Embryonic facial prominence (tissue), 1 donor: ENCODE data around the gene SLC25A38.

Source experiments
- DNase-seq: peaks from one replicate; pipeline ENCODE4 v3.0.0-alpha.2; 2016; ENCODE audit errors: extremely low spot score

The SLC25A38 gene

GRCh38 chr3:39433642-39434041, 50.5 kb downstream of the SLC25A38 start:
- DNase-seq = no peak

- no peak for DNase-seq
These were observed 51.4 kb downstream of the SLC25A38 start for GRCh38 chr3:39434574-39434973.

DNA sequence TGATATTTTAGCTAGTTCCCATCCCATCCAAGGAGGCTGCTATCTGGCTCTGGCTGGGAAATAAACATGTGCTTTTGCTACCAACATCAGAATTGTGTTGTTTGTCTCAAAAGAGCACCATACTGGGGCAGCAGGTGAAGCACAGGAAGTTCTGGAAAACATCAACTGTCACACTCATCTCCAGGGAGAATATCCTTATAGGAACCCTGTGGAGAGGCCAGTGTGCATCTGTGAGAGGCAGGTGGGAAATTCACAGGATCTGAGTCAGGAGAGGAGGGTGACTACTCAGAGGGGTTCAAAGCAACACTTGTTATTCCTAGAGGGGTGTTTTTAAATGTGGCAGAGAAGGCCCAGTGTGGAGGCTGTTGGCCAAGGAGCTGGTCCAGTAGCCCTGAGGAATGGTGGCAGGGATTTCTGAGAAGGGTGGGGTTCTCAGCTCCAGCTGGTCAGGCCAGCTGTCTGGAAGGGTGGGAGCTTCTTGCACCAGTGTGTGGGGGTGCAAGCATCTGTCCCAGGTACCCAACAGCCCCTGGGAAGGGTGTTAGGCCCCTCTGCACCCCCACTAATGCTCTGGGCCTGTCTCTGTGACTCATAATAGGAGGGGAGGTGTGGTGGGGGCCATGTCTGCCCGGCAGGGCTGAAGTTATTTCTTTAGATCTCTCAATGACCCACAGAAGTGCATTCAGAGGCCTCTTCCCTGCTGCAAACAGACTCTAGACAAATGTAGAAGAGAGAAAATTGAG, 52.0 kb downstream of the SLC25A38 start:
- DNase-seq = no peak

DNA sequence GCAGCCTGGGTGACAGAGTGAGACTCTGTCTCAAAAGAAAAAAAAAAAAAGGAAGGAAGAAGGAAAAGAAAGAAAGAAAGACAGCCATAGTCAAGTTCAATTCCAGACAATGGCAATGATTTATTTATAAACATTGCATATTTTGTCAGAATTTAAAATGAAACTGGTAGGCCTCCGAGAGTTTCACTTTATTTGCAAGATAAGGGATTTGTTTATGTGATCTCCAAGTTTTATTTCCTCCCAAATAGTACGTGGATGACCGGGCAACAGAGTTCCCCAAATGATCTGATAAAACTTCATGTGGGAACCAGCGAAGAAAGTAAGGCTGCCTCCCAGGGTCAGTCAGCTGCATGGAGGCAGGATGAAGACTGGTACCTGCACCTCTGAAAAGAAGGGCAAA, 55.7 kb downstream of the SLC25A38 start:
- no peak for DNase-seq

- DNase-seq = no peak
These were observed 57.1 kb downstream of the SLC25A38 start for GRCh38 chr3:39440316-39440715.

GRCh38 chr3:39443530-39443929, 60.4 kb downstream of the SLC25A38 start:
- DNase-seq = no peak

- no peak for DNase-seq
These were observed 62.8 kb downstream of the SLC25A38 start for GRCh38 chr3:39445927-39446326.

DNA sequence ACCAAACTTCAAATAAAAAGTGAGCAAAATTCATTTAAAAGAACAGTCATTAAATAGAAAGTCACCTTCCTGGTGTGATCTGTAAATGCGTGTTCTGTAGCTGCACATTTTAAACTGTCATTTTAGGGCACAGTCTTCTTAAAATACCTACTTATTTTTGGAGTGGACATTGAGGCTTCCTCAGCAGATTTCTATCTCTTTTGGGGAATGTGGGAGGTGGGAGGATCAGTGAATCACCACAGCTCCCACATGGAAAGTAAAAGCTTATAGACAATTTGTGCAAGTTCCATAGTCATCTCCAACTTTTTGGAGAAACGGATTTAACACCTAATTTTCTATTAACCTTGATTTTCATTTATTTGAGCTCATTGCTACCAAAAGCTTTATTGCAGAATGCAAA, 63.3 kb downstream of the SLC25A38 start:
- DNase-seq = no peak
